OCI-LY1 (cell line): ENCODE results near the gene NCAPD2.
A peak's percentile ranks its signal among the peaks of the same experiment; 100 is the strongest.

Source experiments
- H2AFZ ChIP-seq: fragments of 200-600 bp; sonication (generic), shearing (Covaris generic); 2 replicates; pipeline ENCODE4 v1.6.0; 2014; ENCODE audit warnings: antibody characterized with exemption, mild to moderate bottlenecking, low read length
- H3F3A ChIP-seq: fragments of 200-600 bp; sonication (generic), shearing (Covaris generic); 2 replicates; pipeline ENCODE4 v1.6.0; 2014; ENCODE audit warnings: mild to moderate bottlenecking, antibody characterized with exemption, low read length, moderate library complexity; ENCODE audit not compliant: insufficient read depth
- H3K27ac ChIP-seq: fragments of 200-600 bp; sonication (generic); 2 replicates; pipeline ENCODE4 v1.5.1; 2014; ENCODE audit warnings: low read length, mixed run types, mild to moderate bottlenecking, low read depth; ENCODE audit not compliant: poor library complexity, severe bottlenecking
- H3K27me3 ChIP-seq: fragments of 200-600 bp; sonication (generic); 2 replicates; pipeline ENCODE4 v1.6.0; 2014; ENCODE audit warnings: antibody characterized with exemption, mild to moderate bottlenecking, low read length, moderate library complexity; ENCODE audit not compliant: insufficient read depth
- H3K36me3 ChIP-seq: fragments of 200-600 bp; sonication (generic); 2 replicates; pipeline ENCODE4 v1.6.1; 2014; ENCODE audit warnings: mild to moderate bottlenecking, antibody characterized with exemption, low read length, moderate library complexity, mixed read lengths; ENCODE audit not compliant: insufficient read depth
- H3K4me1 ChIP-seq: fragments of 200-600 bp; sonication (generic); 2 replicates; pipeline ENCODE4 v1.5.1; 2014; ENCODE audit warnings: mild to moderate bottlenecking, low read length, moderate library complexity; ENCODE audit not compliant: insufficient read depth, severe bottlenecking
- H3K4me2 ChIP-seq: fragments of 200-600 bp; sonication (generic), shearing (Covaris generic); 2 replicates; pipeline ENCODE4 v1.6.1; 2014; ENCODE audit warnings: low read length
- H3K4me3 ChIP-seq: fragments of 200-600 bp; sonication (generic); 2 replicates; pipeline ENCODE4 v1.5.1; 2014; ENCODE audit warnings: low read length, low read depth, mild to moderate bottlenecking, mixed read lengths; ENCODE audit not compliant: poor library complexity, severe bottlenecking
- H3K79me2 ChIP-seq: fragments of 200-600 bp; shearing (Covaris generic); 2 replicates; pipeline ENCODE4 v1.6.1; 2016; ENCODE audit warnings: mixed run types, low read length, mixed read lengths; ENCODE audit not compliant: insufficient read depth
- H3K9ac ChIP-seq: fragments of 200-600 bp; sonication (generic), shearing (Covaris generic); 2 replicates; pipeline ENCODE4 v1.6.1; 2014; ENCODE audit warnings: mild to moderate bottlenecking, low read length, mixed read lengths
- H3K9me2 ChIP-seq: fragments of 200-600 bp; sonication (generic), shearing (Covaris generic); 2 replicates; pipeline ENCODE4 v1.6.1; 2014; ENCODE audit warnings: low read depth, mild to moderate bottlenecking, low read length, mixed read lengths
- H3K9me3 ChIP-seq: fragments of 200-600 bp; shearing (Covaris generic); 2 replicates; pipeline ENCODE4 v1.6.1; 2014; ENCODE audit warnings: low read length, mixed read lengths
- H4K20me1 ChIP-seq: fragments of 200-600 bp; sonication (generic), shearing (Covaris generic); 2 replicates; pipeline ENCODE4 v1.6.0; 2016; ENCODE audit warnings: mild to moderate bottlenecking, low read length; ENCODE audit not compliant: insufficient read depth
- CTCF ChIP-seq: fragments of 200-600 bp; sonication (generic), shearing (Covaris generic); IDR thresholded peaks from 2 replicates; pipeline ENCODE4 v1.5.1; 2017; ENCODE audit warnings: mild to moderate bottlenecking, antibody characterized with exemption, low read length, moderate library complexity, mixed read lengths
- EZH2 ChIP-seq: fragments of 200-600 bp; sonication (generic), shearing (Covaris generic); IDR thresholded peaks from 2 replicates; pipeline ENCODE4 v1.8.0; 2017; ENCODE audit warnings: borderline replicate concordance, mixed run types, mild to moderate bottlenecking, antibody characterized with exemption, low read length, moderate library complexity, mixed read lengths

NCAPD2 gene

GRCh38 chr12:6570264-6570887 is 76.5 kb downstream of the NCAPD2 start:
- Histone ChIP-seq H3K9me3 (no peaks in the 10 kb centered on the region), H3K27me3 (no peaks in the 10 kb centered on the region), H3K9me2 (no peaks in the 10 kb centered on the region), H3K9ac (no peak overlapping the region), H2AFZ (no peak overlapping the region), H3K4me3 (no peak overlapping the region), H3K4me1 (peaks cover 20% of the 10 kb centered on the region), H3K27ac (peak overlapping the region; percentile 8), H4K20me1 (no peaks in the 10 kb centered on the region), H3K4me2 (no peak overlapping the region), H3K79me2 (peaks cover 14% of the 10 kb centered on the region), H3F3A (peaks cover 10% of the 10 kb centered on the region; the same call in 1 of the 2 replicates), H3K36me3 (peaks cover 69% of the 10 kb centered on the region)
- TF ChIP-seq CTCF (peak; percentile 88), EZH2 (no peak)

- H3K27ac ChIP-seq, result no peak overlapping the region
- H3K4me3 ChIP-seq, result no peak overlapping the region
- no peaks in the 10 kb centered on the region for H3K27me3 ChIP-seq
- H3K4me2 ChIP-seq, result no peak overlapping the region
- no peak for TF ChIP-seq EZH2
- no peaks in the 10 kb centered on the region for H4K20me1 ChIP-seq
- no peak overlapping the region for H2AFZ ChIP-seq
- peaks cover 10% of the 10 kb centered on the region; the same call in 1 of the 2 replicates for H3F3A ChIP-seq
- H3K4me1 ChIP-seq, result peaks cover 12% of the 10 kb centered on the region
- no peak overlapping the region for H3K9ac ChIP-seq
- no peaks in the 10 kb centered on the region for H3K79me2 ChIP-seq
- H3K9me2 ChIP-seq, result no peaks in the 10 kb centered on the region
- H3K9me3 ChIP-seq, result no peaks in the 10 kb centered on the region
- H3K36me3 ChIP-seq, result peaks cover 78% of the 10 kb centered on the region
These were observed 79.1 kb downstream of the NCAPD2 start for GRCh38 chr12:6573001-6573400.

GRCh38 chr12:6574576-6575295 is 80.8 kb downstream of the NCAPD2 start:
- TF ChIP-seq EZH2 (no peak), CTCF (no peak)
- Histone ChIP-seq H3K27ac (no peak overlapping the region), H3K36me3 (peaks cover 86% of the 10 kb centered on the region), H3K9ac (no peak overlapping the region), H4K20me1 (no peaks in the 10 kb centered on the region), H3K4me2 (no peak overlapping the region), H3K9me3 (no peaks in the 10 kb centered on the region), H3F3A (peaks cover 9% of the 10 kb centered on the region; the same call in 1 of the 2 replicates), H3K4me1 (no peaks in the 10 kb centered on the region), H3K79me2 (no peaks in the 10 kb centered on the region), H2AFZ (no peak overlapping the region), H3K27me3 (no peaks in the 10 kb centered on the region), H3K9me2 (no peaks in the 10 kb centered on the region), H3K4me3 (no peak overlapping the region)
